ENCODE measurements around the gene TPT1. TPM values are rescaled to one million over a fixed set of nuclear protein-coding genes. Genes with fewer than 3 reads are reported as not detected.

Gene TPT1
- total and polyA plus RNA-seq, 9 of the 15 experiments (the other 6 are each of a cell fraction or from before 2014, with no cell fraction given): 602 to 2,508 (median 1,784) TPM

- TF ChIP-seq, protein P1, sequence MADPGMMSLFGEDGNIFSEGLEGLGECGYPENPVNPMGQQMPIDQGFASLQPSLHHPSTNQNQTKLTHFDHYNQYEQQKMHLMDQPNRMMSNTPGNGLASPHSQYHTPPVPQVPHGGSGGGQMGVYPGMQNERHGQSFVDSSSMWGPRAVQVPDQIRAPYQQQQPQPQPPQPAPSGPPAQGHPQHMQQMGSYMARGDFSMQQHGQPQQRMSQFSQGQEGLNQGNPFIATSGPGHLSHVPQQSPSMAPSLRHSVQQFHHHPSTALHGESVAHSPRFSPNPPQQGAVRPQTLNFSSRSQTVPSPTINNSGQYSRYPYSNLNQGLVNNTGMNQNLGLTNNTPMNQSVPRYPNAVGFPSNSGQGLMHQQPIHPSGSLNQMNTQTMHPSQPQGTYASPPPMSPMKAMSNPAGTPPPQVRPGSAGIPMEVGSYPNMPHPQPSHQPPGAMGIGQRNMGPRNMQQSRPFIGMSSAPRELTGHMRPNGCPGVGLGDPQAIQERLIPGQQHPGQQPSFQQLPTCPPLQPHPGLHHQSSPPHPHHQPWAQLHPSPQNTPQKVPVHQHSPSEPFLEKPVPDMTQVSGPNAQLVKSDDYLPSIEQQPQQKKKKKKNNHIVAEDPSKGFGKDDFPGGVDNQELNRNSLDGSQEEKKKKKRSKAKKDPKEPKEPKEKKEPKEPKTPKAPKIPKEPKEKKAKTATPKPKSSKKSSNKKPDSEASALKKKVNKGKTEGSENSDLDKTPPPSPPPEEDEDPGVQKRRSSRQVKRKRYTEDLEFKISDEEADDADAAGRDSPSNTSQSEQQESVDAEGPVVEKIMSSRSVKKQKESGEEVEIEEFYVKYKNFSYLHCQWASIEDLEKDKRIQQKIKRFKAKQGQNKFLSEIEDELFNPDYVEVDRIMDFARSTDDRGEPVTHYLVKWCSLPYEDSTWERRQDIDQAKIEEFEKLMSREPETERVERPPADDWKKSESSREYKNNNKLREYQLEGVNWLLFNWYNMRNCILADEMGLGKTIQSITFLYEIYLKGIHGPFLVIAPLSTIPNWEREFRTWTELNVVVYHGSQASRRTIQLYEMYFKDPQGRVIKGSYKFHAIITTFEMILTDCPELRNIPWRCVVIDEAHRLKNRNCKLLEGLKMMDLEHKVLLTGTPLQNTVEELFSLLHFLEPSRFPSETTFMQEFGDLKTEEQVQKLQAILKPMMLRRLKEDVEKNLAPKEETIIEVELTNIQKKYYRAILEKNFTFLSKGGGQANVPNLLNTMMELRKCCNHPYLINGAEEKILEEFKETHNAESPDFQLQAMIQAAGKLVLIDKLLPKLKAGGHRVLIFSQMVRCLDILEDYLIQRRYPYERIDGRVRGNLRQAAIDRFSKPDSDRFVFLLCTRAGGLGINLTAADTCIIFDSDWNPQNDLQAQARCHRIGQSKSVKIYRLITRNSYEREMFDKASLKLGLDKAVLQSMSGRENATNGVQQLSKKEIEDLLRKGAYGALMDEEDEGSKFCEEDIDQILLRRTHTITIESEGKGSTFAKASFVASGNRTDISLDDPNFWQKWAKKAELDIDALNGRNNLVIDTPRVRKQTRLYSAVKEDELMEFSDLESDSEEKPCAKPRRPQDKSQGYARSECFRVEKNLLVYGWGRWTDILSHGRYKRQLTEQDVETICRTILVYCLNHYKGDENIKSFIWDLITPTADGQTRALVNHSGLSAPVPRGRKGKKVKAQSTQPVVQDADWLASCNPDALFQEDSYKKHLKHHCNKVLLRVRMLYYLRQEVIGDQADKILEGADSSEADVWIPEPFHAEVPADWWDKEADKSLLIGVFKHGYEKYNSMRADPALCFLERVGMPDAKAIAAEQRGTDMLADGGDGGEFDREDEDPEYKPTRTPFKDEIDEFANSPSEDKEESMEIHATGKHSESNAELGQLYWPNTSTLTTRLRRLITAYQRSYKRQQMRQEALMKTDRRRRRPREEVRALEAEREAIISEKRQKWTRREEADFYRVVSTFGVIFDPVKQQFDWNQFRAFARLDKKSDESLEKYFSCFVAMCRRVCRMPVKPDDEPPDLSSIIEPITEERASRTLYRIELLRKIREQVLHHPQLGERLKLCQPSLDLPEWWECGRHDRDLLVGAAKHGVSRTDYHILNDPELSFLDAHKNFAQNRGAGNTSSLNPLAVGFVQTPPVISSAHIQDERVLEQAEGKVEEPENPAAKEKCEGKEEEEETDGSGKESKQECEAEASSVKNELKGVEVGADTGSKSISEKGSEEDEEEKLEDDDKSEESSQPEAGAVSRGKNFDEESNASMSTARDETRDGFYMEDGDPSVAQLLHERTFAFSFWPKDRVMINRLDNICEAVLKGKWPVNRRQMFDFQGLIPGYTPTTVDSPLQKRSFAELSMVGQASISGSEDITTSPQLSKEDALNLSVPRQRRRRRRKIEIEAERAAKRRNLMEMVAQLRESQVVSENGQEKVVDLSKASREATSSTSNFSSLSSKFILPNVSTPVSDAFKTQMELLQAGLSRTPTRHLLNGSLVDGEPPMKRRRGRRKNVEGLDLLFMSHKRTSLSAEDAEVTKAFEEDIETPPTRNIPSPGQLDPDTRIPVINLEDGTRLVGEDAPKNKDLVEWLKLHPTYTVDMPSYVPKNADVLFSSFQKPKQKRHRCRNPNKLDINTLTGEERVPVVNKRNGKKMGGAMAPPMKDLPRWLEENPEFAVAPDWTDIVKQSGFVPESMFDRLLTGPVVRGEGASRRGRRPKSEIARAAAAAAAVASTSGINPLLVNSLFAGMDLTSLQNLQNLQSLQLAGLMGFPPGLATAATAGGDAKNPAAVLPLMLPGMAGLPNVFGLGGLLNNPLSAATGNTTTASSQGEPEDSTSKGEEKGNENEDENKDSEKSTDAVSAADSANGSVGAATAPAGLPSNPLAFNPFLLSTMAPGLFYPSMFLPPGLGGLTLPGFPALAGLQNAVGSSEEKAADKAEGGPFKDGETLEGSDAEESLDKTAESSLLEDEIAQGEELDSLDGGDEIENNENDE (IDR thresholded peaks at IDR 0.05; ENCODE audit: low read depth, low read length): no peak
- TF ChIP-seq SMARCE1 (IDR thresholded peaks at IDR 0.05) (no peak), KDM1A (IDR thresholded peaks at IDR 0.05) (no peak), THRB (CRISPR knock-in tag; conservative IDR thresholded peaks at IDR 0.05) (no peak), HDAC6 (IDR thresholded peaks at IDR 0.05; ENCODE audit: low read depth, low read length) (no peak)
Measured at GRCh38 chr13:45300190-45300985, 40.6 kb downstream of the TPT1 start (continued).
